Measurements from ENCODE around the gene PLD1.

Gene PLD1

GRCh38 chr3:171744158-171744741 lies 66.0 kb downstream of the PLD1 start:
- no peak for DNase-seq (ENCODE audit: low read depth)

- no peak for DNase-seq (ENCODE audit: low read depth)
These were observed 66.7 kb downstream of the PLD1 start for GRCh38 chr3:171743327-171744157.

- DNase-seq (ENCODE audit: low read depth) = no peak
These were observed 68.9 kb downstream of the PLD1 start for GRCh38 chr3:171741377-171741776.

DNA sequence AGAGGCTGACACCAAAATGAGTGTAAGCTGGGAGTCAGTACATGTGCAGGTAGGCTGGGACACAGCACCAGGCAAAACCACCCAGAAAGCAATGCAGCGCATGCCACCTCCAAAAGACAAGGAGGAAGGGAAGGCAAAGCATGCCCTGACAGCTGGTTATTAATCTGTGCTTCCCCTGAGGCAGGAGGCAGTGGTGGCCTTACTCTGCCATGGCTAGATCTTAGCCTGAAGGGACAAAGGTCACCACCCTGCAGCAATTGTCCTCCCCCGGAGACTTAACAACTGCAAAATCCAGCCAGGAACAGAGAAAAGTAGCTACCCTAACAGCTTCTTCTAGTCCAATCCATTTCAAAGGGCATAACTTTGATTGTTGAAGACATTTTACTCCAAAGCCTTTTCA lies 73.7 kb downstream of the PLD1 start:
- DNase-seq (ENCODE audit: low read depth) = no peak

GRCh38 chr3:171733561-171733960 lies 76.7 kb downstream of the PLD1 start:
- no peak for DNase-seq (ENCODE audit: low read depth)

DNA sequence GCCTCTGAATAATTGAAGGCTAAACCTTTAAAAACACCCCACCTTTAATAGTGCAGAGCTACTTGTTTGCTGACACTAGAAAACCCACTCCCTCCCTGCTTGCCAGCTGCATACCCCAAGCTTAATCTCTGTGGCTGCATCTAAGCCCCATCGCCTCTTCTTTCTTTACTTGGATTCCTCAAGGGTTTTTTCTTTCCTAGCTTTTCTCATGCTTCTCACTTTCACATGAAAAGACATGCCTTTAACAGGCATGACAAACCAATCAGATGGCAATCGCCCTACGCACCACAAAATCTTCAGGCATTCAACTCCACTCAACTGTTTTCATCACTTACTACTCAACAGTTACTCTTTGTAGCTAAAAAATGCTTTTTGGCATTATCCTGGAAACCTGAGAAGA lies 77.5 kb downstream of the PLD1 start:
- no peak for DNase-seq (ENCODE audit: low read depth)

DNA sequence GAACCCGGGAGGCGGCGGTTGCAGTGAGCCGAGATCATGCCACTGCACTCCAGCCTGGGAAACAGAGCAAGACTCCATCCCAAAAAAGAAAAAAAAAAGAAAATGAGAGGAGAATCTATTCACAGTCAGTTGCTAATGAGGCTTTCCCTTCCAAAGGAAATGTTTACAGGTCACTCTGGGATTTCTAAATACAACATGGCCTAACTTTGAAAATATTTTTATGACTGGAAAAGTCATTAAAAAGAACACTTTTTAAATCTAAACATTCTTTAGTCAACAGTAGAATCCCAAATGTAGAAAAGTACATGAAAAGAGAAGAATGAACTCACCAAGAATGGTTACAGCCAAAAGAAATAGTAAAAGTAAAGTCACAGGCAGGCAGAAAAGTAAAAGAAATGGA lies 78.6 kb downstream of the PLD1 start:
- DNase-seq (ENCODE audit: low read depth) = no peak

- no peak for DNase-seq (ENCODE audit: low read depth)
These were observed 80.6 kb downstream of the PLD1 start for GRCh38 chr3:171729452-171730334.

DNA sequence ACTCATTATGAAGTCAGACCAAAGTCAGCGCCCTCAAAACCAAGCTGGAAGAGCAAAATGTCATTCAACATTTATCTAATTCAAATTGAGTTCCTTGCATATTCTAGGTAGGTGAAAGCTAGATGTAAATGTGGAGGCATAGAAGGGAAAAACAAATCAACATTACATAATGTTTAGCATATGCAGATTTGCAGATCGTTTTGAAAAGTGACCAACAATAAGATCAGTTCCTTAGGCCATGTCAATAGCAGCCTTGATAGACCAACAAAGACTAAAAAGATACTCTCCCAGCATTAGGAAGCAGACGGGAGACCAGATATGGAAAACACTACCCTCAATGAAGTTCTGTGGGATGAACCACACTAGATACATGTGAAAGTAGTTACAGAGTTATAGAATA lies 83.0 kb downstream of the PLD1 start:
- no peak for DNase-seq (ENCODE audit: low read depth)

DNA sequence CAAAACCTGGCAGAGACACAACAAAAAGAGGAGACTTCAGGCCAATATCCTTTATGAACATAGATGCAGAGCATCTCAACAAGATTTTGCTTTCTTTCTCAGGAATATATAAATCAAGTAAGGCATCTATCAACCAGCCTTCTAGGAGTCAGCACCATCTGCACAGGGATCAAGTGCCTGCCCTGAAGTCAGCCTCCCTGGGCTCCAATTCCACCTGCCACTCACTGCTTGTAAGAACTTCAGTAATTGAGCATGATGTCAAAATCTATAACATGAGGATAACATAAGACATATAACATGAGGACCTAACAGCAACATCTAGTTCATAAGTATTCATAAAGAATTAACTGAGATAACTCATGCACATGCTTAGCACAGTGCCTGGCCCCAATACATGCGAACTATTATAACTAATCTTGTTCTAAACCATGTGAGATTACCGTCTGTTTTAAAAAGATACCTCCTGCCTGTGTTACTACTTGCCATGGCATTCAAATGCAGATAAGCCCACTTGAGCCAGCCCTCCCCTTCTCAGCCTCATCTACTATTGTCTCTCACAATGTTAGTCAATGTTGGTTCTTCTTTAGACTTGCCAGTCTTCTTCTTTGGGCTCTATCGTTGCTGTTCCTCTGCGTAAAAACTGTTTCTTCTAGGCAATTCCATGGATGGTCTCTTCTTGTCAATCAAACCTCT lies 91.6 kb downstream of the PLD1 start:
- no peak for DNase-seq (ENCODE audit: low read depth)

DNA sequence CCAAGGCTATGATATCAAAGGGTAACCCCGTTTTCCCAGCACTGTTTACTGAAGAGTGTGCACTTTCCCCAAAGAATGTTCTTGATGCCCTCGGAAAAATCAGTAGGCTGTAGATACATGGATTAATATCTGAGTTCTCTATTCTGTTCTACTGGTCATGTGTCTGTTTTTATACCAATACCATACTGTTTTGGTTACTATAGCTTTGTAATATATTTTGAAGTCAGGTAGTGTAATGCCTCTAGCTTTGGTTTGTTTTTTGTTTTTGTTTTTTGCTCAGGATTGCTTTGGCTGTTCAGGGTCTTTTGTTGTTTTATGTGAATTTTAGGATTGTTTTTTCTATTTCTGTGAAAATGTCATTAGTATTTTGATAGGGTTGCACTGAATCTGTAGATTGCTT lies 95.1 kb downstream of the PLD1 start:
- no peak for DNase-seq (ENCODE audit: low read depth)

- DNase-seq (ENCODE audit: low read depth) = no peak
These were observed 97.9 kb downstream of the PLD1 start for GRCh38 chr3:171712171-171712938.

GRCh38 chr3:171711461-171712170 lies 98.7 kb downstream of the PLD1 start:
- DNase-seq (ENCODE audit: low read depth) = no peak

- no peak for DNase-seq (ENCODE audit: low read depth)
These were observed 99.9 kb downstream of the PLD1 start for GRCh38 chr3:171710359-171710758.

DNA sequence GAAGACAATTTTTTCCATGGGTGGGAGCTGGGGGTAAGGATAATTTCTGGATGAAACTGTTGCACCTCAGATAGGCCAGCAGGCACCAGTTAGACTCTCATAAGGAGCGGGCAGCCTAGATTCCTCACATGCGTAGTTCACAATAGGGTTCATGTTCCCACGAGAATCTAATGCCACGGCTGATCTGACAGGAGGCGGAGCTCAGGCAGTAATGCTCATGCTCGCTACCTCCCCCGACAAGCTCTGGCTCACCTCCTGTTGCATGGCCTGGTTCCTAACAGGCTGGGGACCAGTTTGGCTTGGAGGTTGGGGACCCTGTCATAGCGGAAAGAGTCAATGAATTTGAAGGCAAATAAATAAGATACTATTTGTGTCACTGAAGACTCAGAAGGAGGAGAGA lies 105.5 kb downstream of the PLD1 start:
- DNase-seq (ENCODE audit: low read depth) = no peak

- DNase-seq (ENCODE audit: low read depth) = peak; percentile 29
These were observed 106.3 kb downstream of the PLD1 start for GRCh38 chr3:171704002-171704401.

DNA sequence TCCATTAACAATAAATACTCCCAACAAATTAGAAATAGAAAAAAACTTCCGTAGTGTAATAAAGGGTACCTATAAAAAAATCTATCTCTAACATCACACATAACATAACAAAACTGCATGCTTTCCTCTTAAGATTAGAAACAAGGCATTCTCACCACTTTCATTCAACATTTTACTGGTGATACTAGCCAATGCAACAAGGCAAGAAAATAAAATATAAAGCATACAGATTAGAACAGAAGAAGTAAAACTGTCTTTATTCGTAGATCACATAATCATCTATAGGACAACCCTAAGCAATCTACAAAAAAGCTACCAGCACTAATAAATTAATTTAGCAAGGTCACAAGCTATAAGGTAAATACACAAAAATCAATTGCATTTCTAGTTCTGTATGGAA lies 107.1 kb downstream of the PLD1 start:
- no peak for DNase-seq (ENCODE audit: low read depth)

DNA sequence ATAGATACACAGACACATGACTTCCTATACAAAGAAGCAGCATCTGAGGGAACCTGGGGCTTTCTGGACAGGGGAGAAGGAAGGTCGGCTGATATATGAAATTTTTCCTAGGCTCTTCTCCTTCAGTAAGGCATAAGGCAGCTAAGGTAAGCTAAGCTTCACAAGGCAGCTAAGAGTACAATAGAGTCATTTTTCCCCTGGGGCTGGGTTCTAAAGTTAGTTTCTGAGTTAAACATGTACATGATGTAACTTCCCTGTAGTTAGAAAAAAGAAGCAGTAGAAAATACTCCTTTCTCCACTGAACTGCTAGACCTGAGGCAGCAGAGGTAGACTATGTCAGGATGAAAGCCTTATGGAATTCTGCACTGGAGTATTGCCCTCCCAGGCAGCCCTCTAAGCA lies 109.6 kb downstream of the PLD1 start:
- DNase-seq (ENCODE audit: low read depth) = no peak

DNA sequence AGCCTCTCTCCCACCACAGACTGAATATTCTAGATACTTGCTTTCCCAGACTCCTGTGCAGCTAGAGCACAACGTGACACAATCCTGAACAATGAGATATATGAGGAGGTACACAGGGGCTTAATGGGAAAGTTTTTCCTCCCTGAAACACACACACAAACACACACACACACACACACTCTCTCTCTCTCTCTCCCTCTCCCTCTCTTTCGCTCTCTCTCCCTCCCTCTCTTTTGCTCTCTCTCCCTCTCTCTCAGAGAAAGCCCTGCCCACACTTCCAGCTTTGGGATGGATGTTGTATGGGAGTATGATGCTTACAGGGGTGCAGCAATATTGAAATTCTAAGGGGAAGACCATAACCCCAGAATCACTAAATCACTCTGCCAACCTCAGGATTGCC lies 110.1 kb downstream of the PLD1 start:
- no peak for DNase-seq (ENCODE audit: low read depth)

GRCh38 chr3:171699601-171700000 lies 110.7 kb downstream of the PLD1 start:
- no peak for DNase-seq (ENCODE audit: low read depth)

- no peak for DNase-seq (ENCODE audit: low read depth)
These were observed 113.5 kb downstream of the PLD1 start for GRCh38 chr3:171696805-171697204.
